Testis (tissue), 3 donors: ENCODE measurements around the gene CEBPZ. TPM values are rescaled to one million over a fixed set of nuclear protein-coding genes. Genes with fewer than 3 reads are reported as not detected.

Experiments
- DNase-seq: peaks from one replicate; pipeline ENCODE4 v3.0.0-alpha.2; 2019
- H3K27ac ChIP-seq, 2 donors: fragments of 200-600 bp; sonication (generic); one replicate each; pipeline ENCODE4 v1.5.1; 2019
- H3K27me3 ChIP-seq: fragments of 200-600 bp; sonication (generic); one replicate; pipeline ENCODE4 v1.5.1; 2019
- H3K36me3 ChIP-seq: fragments of 200-600 bp; sonication (generic); one replicate; pipeline ENCODE4 v1.5.1; 2017; ENCODE audit warnings: low read depth; ENCODE audit errors: missing control alignments
- H3K4me1 ChIP-seq: fragments of 200-600 bp; sonication (generic); one replicate; pipeline ENCODE4 v1.5.1; 2019
- H3K4me3 ChIP-seq, 2 donors: fragments of 200-600 bp; sonication (generic); one replicate each; pipeline ENCODE4 v1.5.1; 2017 to 2019
- H3K9me3 ChIP-seq: fragments of 200-600 bp; sonication (generic); one replicate; pipeline ENCODE4 v1.5.1; 2017
- POLR2A ChIP-seq: fragments of 450-650 bp; IDR thresholded peaks from one replicate; pipeline ENCODE4 v1.6.1; 2017; ENCODE audit warnings: antibody characterized with exemption, mild to moderate bottlenecking, moderate library complexity
- WGBS, 2 donors: methylation state at CpG; one replicate each; pipeline ENCODE4 v1.1.5; 2018; 5-methylcytosine and 5-hydroxymethylcytosine counted together
- intact Hi-C: fragments of 100-400 bp; cut with DNase I; formaldehyde crosslinking; loops from one replicate; pipeline ENCODE4 v1.15.1; 2023; ENCODE audit warnings: low total_unique reads
- polyA plus RNA-seq: library from polyadenylated mRNA; stranded (reverse); fragments of 350-450 nt; fragmentation: Illumina TruSeq; extraction: RNeasy Lipid Tissue Mini Kit (QIAGEN cat#74804); gene quantifications from one replicate; pipeline ENCODE4 v1.2.3, GENCODE V29; 2014; ENCODE audit warnings: low read depth, low replicate concordance; ENCODE audit not compliant: insufficient read depth
- total RNA-seq, 2 donors: library from RNA; depleted of rRNA; stranded (reverse); fragments of >200 nt; gene quantifications; one replicate each; pipeline ENCODE4 v1.2.3, GENCODE V29; 2016
- TF ChIP-seq, protein P1 (sequence below), 3 experiments: fragments of 450-650 bp in 2 of 3; fragments of 200-600 bp in 1 of 3; sonication (generic) in 1 of 3; IDR thresholded peaks; one replicate each; pipeline ENCODE4 v1.5.1; 2016 to 2019; ENCODE audit warnings: antibody characterized with exemption in 3 of 3, mild to moderate bottlenecking in 2 of 3, moderate library complexity in 1 of 3

CEBPZ gene
- total and polyA plus RNA-seq, 3 donors from 2014 or later = 29.5 to 60.9 (median 50.5) TPM

DNA sequence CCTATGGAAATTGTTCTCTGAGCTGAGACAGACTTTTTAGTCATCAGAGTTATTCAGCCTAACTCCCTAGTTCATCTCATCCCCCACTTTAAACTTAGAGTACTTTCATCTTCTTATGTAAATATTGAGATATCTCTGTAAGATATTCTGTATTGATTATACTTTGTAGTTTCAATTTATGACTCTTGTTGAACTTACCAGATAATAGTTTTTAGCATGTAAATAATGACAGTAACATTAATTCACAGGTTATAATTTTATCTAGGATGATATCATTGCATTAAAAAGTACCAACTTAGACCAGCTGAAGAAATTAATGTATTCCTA lies 59.8 kb downstream of the CEBPZ start:
- DNase-seq = no peak
- Histone ChIP-seq H3K36me3 (no peaks in the 10 kb centered on the region), H3K9me3 (no peaks in the 10 kb centered on the region), H3K27ac (no peak overlapping the region), H3K4me3 (no peak overlapping the region), H3K27me3 (no peaks in the 10 kb centered on the region), H3K4me1 (no peaks in the 10 kb centered on the region)
- intact Hi-C loops = no loop called here
- no peak for TF ChIP-seq POLR2A
- TF ChIP-seq, protein P1, sequence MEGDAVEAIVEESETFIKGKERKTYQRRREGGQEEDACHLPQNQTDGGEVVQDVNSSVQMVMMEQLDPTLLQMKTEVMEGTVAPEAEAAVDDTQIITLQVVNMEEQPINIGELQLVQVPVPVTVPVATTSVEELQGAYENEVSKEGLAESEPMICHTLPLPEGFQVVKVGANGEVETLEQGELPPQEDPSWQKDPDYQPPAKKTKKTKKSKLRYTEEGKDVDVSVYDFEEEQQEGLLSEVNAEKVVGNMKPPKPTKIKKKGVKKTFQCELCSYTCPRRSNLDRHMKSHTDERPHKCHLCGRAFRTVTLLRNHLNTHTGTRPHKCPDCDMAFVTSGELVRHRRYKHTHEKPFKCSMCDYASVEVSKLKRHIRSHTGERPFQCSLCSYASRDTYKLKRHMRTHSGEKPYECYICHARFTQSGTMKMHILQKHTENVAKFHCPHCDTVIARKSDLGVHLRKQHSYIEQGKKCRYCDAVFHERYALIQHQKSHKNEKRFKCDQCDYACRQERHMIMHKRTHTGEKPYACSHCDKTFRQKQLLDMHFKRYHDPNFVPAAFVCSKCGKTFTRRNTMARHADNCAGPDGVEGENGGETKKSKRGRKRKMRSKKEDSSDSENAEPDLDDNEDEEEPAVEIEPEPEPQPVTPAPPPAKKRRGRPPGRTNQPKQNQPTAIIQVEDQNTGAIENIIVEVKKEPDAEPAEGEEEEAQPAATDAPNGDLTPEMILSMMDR (IDR thresholded peaks at IDR 0.05) = no peak

DNA sequence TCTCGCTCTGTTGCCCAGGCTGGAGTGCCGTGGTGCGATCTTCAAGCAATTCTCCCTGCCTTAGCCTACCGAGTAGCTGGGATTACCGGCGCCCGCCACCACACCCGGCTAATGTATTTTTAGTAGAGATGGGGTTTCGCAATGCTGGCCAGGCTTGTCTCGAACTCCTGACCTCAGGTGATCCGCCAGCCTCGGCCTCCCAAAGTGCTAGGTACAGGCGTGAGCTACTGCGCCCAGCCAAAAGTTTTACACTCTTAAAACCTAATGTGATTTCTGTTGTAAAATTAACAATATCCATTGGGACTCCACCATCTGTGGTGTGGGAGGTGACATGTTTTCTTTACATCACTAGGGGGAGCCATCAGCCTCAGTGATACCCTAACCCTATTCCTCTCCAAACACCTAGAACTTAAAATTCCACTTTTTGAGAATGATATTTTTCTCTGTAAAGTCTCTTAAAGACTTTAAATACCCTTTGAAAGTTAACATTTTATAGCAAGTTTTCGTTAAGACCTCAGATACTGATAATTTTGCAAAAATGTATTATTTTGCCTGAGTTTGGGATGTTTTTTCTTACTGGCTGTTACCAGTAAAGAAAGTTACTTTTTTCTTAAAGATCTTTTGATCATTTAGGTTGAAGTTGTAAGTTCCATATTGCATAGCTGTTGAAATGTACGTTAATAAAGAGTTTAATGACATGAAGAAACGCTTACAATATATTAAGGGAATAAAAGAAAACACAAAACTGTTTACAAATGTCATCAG lies 63.0 kb downstream of the CEBPZ start:
- WGBS, 2 donors = 77 to 78% methylated on average over 17 of the region's 17 CpGs
- TF ChIP-seq, protein P1 (IDR thresholded peaks at IDR 0.05) = peak; percentile 11 to 51 (median 30)
- TF ChIP-seq POLR2A = no peak
- Histone ChIP-seq H3K4me1 (no peaks in the 10 kb centered on the region), H3K27ac (no peak overlapping the region), H3K4me3 (no peak overlapping the region), H3K36me3 (no peaks in the 10 kb centered on the region), H3K9me3 (no peaks in the 10 kb centered on the region), H3K27me3 (no peaks in the 10 kb centered on the region)
- no peak for DNase-seq
- intact Hi-C loops = no loop called here

DNA sequence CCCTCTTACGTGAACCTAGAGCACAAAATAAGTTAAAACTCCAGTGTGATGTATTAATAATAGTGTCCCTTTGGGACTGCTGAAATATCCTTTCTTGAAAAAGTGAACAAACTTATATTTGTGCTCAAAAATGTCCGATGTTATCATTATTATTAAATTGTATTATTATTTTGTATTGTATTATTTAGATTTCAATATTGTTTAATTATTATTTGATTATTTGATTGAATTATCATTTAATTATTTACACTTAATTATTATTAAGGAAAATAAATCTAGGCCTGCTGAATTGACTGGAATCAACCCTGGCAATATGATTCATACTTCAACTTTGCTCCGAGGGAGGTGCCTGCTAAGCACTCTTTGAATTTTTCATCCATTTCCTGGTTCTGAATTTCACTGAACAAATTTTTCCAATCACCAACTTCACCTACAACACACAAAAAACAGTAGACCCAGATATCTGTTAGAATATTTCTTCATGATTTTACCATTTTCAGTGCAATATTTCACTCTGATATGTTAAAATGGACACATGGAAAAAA lies 63.7 kb downstream of the CEBPZ start:
- WGBS, 2 donors = 91 to 94% methylated on average over 3 of the region's 3 CpGs
- TF ChIP-seq POLR2A = no peak
- TF ChIP-seq, protein P1 (IDR thresholded peaks at IDR 0.05) = no peak

DNA sequence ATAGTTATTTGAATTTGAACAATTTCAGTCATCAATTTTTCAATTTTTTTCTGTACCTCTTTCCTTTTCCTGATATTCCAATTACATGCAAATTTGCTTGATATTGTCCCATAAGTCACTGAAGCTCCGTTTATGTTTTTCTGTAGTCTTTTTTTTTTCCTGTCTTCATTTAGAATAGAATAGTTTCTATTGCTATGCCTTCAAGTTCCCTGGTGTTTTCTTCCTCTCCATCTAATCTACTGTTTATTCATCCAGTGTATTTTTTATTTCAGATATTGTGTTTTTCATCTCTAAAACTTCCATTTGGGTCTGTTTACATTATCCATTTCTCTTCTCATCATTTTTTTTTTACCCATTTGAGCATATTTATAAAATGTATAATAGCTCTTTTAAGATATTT lies 66.6 kb downstream of the CEBPZ start:
- Histone ChIP-seq H3K36me3 (no peaks in the 10 kb centered on the region), H3K27me3 (no peaks in the 10 kb centered on the region), H3K27ac (no peak overlapping the region), H3K9me3 (no peaks in the 10 kb centered on the region), H3K4me3 (no peak overlapping the region), H3K4me1 (no peaks in the 10 kb centered on the region)
- WGBS, 2 donors = 84% methylated on average over 1 of the region's 1 CpG
- intact Hi-C loops = no loop called here
- no peak for DNase-seq
- TF ChIP-seq, protein P1 (IDR thresholded peaks at IDR 0.05) = no peak

More for the DNA sequence above, 63.7 kb downstream of the CEBPZ start:
- Histone ChIP-seq H3K9me3 (no peaks in the 10 kb centered on the region), H3K36me3 (no peaks in the 10 kb centered on the region), H3K27me3 (no peaks in the 10 kb centered on the region), H3K4me3 (no peak overlapping the region), H3K27ac (no peak overlapping the region), H3K4me1 (no peaks in the 10 kb centered on the region)
- DNase-seq = no peak
- intact Hi-C loops = no loop called here
